Progenitor cell of endocrine pancreas (in vitro differentiated cells): Measurements from ENCODE around the gene DNAH9. TPM values are rescaled to one million over a fixed set of nuclear protein-coding genes. Genes with fewer than 3 reads are reported as not detected.

Experiments used
- DNase-seq: peaks from one replicate; pipeline ENCODE4 v3.0.0; 2021; ENCODE audit warnings: low spot score; ENCODE audit not compliant: unreplicated experiment
- H3K27ac Mint-ChIP-seq: 2 replicates; pipeline ENCODE4 v1.8.0; 2021; ENCODE audit warnings: mild to moderate bottlenecking, moderate library complexity, mixed read lengths
- H3K27me3 Mint-ChIP-seq: 2 replicates; pipeline ENCODE4 v1.8.0; 2021; ENCODE audit warnings: mixed read lengths
- H3K36me3 Mint-ChIP-seq: 2 replicates; pipeline ENCODE4 v1.8.0; 2022; ENCODE audit warnings: mixed read lengths; ENCODE audit not compliant: insufficient read depth
- H3K4me1 Mint-ChIP-seq: 2 replicates; pipeline ENCODE4 v1.8.0; 2021; ENCODE audit warnings: low read depth, mixed read lengths
- H3K4me3 Mint-ChIP-seq: 2 replicates; pipeline ENCODE4 v1.8.0; 2021; ENCODE audit warnings: low read depth, mild to moderate bottlenecking, moderate library complexity, mixed read lengths
- H3K9me3 Mint-ChIP-seq: 2 replicates; pipeline ENCODE4 v1.8.0; 2021; ENCODE audit warnings: low read depth, mixed read lengths
- total RNA-seq: library from RNA; stranded (reverse); gene quantifications from 2 replicates; pipeline ENCODE4 v1.2.1, GENCODE V29; 2021
- TF ChIP-seq, protein P1 (sequence below): fragments of 200-600 bp; sonication (generic); IDR thresholded peaks from one replicate; pipeline ENCODE4 v1.5.0; 2021; ENCODE audit warnings: antibody characterized with exemption, mild to moderate bottlenecking; ENCODE audit not compliant: unreplicated experiment

The DNAH9 gene
- total RNA-seq, 1 donor from 2014 or later = 1.5 TPM

DNA sequence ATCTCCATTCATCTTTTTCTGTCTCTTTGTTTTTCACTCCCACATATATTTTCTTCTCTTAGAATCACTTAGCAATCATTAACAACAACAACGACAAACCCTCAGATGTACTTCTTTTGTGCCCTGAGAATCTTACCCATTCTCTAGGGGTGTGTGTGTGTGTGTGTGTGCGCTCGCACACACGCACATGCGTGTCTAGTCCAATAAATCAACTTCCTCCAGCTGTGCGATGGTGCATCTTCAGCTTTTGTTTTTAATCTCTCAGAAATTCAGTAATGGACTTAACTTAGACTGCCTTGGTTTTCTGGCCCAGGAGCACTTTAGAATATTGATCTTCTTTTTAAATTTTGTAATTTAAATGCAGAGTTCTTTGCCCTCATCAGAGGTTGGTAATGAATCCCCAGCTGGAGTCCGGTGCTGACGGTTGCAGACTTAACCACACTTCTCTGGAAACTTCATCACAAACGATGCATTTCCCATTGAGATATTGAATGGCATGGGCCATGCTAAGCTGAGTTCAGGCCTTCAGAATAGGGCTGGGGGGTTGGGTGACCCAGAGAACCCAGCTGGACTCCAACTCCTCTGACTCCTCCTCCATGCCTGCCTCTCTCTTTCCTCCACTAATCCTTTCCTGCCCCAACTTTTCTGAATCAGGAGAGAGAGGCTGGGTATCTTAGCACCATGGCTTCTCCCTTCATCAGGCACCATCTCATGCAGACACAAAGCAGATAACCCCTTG, 205.1 kb downstream of the DNAH9 start:
- Mint-ChIP-seq H3K9me3 (no peaks in the 10 kb centered on the region), H3K27me3 (peaks cover 12% of the 10 kb centered on the region), H3K4me3 (no peak overlapping the region), H3K27ac (no peak overlapping the region), H3K4me1 (no peaks in the 10 kb centered on the region), H3K36me3 (no peaks in the 10 kb centered on the region)
- TF ChIP-seq, protein P1, sequence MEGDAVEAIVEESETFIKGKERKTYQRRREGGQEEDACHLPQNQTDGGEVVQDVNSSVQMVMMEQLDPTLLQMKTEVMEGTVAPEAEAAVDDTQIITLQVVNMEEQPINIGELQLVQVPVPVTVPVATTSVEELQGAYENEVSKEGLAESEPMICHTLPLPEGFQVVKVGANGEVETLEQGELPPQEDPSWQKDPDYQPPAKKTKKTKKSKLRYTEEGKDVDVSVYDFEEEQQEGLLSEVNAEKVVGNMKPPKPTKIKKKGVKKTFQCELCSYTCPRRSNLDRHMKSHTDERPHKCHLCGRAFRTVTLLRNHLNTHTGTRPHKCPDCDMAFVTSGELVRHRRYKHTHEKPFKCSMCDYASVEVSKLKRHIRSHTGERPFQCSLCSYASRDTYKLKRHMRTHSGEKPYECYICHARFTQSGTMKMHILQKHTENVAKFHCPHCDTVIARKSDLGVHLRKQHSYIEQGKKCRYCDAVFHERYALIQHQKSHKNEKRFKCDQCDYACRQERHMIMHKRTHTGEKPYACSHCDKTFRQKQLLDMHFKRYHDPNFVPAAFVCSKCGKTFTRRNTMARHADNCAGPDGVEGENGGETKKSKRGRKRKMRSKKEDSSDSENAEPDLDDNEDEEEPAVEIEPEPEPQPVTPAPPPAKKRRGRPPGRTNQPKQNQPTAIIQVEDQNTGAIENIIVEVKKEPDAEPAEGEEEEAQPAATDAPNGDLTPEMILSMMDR = no peak
- no peak for DNase-seq

DNA sequence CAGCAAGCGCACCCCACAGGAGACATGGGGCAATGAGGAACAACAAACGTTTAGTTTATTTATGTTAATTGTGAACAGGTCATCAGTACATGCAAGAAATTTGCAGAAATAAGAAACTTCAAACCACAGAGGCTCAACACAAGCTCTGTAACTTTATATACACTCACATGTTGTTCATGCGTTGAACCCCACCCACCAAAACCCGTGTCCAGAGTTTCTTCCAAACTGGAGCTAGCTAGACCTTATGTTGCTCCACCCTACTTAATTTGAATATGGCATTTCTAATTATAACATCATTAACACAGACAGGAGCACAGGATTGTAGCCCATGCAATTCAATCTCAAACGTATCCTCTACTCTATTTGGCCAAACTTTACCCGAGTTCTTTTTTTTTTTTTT, 206.9 kb downstream of the DNAH9 start:
- no peak for DNase-seq
- Mint-ChIP-seq H3K4me3 (no peak overlapping the region), H3K4me1 (no peaks in the 10 kb centered on the region), H3K9me3 (no peaks in the 10 kb centered on the region), H3K27me3 (peaks cover 12% of the 10 kb centered on the region), H3K36me3 (no peaks in the 10 kb centered on the region), H3K27ac (no peak overlapping the region)
- TF ChIP-seq, protein P1 = no peak

DNA sequence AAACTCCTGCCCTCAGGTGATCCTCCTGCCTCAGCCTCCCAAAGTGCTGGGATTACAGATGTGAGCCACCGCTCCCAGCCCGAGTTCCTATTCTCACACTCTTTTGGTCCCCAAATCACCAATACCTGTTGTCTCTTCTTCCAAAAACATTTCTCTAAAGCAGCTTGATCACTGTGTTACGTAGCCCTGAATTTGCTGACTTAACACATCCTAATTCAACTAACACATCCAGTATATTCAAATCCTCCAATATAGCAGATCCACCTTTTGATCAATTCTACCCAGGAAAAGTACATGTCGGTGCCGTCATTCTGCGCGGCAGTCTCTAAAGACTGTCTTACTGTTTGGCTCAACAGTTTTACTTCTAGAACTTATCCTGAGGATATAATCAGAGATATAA, 207.7 kb downstream of the DNAH9 start:
- H3K27me3 Mint-ChIP-seq = peaks cover 12% of the 10 kb centered on the region
- no peak overlapping the region for H3K4me3 Mint-ChIP-seq
- DNase-seq = no peak
- no peaks in the 10 kb centered on the region for H3K4me1 Mint-ChIP-seq
- no peaks in the 10 kb centered on the region for H3K9me3 Mint-ChIP-seq
- no peak overlapping the region for H3K27ac Mint-ChIP-seq
- TF ChIP-seq, protein P1 = no peak
- no peaks in the 10 kb centered on the region for H3K36me3 Mint-ChIP-seq

DNA sequence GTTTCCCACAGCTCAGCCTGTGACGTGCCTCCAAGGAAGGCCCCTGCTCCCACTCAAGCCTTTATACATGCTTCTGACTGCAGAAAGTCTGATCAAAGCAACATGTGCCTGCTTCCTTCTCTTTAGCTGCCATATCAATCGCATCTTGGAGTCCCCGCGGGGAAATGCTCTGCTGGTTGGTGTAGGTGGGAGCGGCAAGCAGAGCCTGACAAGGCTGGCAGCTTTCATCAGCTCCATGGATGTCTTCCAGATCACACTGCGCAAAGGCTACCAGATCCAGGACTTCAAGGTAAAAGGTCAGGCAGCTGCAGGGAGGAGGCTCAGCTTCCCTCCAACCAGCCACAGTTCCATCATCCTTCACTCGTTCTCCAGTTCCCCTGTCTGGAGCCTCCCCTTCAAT, 209.3 kb downstream of the DNAH9 start:
- peaks cover 12% of the 10 kb centered on the region for H3K27me3 Mint-ChIP-seq

DNA sequence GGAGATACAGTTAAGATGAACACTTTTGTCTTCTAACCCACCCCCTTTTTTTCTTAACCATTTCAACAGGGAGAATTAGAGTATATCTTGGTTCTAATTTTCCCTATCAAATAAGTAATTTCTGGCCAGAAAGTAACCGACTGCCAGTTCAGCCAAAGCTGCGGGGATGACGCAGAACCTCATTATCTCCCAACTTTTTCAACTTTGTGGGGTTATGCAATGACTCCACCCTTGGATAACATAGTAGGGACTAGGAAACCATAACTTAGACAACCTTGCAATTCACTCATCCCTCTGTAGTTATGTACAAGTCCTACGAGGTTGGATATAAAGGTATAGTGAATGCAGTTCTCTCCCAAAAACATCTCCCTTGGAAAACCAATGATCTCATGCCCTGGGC, 215.0 kb downstream of the DNAH9 start:
- TF ChIP-seq, protein P1 = no peak
- no peaks in the 10 kb centered on the region for H3K27me3 Mint-ChIP-seq
- H3K9me3 Mint-ChIP-seq = no peaks in the 10 kb centered on the region
- no peak overlapping the region for H3K4me3 Mint-ChIP-seq
- no peaks in the 10 kb centered on the region for H3K36me3 Mint-ChIP-seq
- DNase-seq = no peak
- H3K27ac Mint-ChIP-seq = no peak overlapping the region
- H3K4me1 Mint-ChIP-seq = peaks cover 1% of the 10 kb centered on the region

More for the DNA sequence above, 209.3 kb downstream of the DNAH9 start:
- Mint-ChIP-seq H3K4me1 (no peaks in the 10 kb centered on the region), H3K9me3 (no peaks in the 10 kb centered on the region), H3K27ac (no peak overlapping the region), H3K4me3 (no peak overlapping the region), H3K36me3 (no peaks in the 10 kb centered on the region)
- TF ChIP-seq, protein P1 = no peak
- no peak for DNase-seq
